Fibroblast of lung (primary cell): ENCODE data around the gene PPP3R1.

Experiments used
- CTCF ChIP-seq, 2 donors: IDR thresholded peaks in 1 of 2; conservative IDR thresholded peaks in 1 of 2; 1 replicate in 1 of 2; 2 replicates in 1 of 2; pipeline ENCODE4 v1.5.1; 2011 to 2012; ENCODE audit warnings: low read length in 2 of 2, control low read depth in 1 of 2, inconsistent platforms in 1 of 2, low read depth in 1 of 2, mild to moderate bottlenecking in 1 of 2
- EZH2 ChIP-seq: IDR thresholded peaks from 2 replicates; pipeline ENCODE4 v1.5.1; 2012; ENCODE audit warnings: low read length, control low read depth, mild to moderate bottlenecking; ENCODE audit errors: missing control alignments

GRCh38 chr2:68158134-68158447 lies 94.2 kb downstream of the PPP3R1 start:
- TF ChIP-seq CTCF (conservative IDR thresholded peaks at IDR 0.05 in 1 of 2, IDR thresholded peaks at IDR 0.05 in 1 of 2; ENCODE audit: low read depth in 1 of 2, low read length in 2 of 2) = no peak
- TF ChIP-seq EZH2 = no peak
